Ishikawa (cell line): ENCODE measurements around the gene NOS3.

Experiments used
- CEBPB ChIP-seq: IDR thresholded peaks from 2 replicates; pipeline ENCODE4 v1.6.1; 2012
- CREB1 ChIP-seq: IDR thresholded peaks from 2 replicates; pipeline ENCODE4 v1.6.1; 2012; ENCODE audit warnings: low read depth
- EGR1 ChIP-seq: IDR thresholded peaks from 2 replicates; pipeline ENCODE4 v1.6.1; 2012
- EP300 ChIP-seq: IDR thresholded peaks from 2 replicates; pipeline ENCODE4 v1.6.1; 2012; ENCODE audit warnings: borderline replicate concordance
- FOXM1 ChIP-seq: IDR thresholded peaks from 2 replicates; pipeline ENCODE4 v1.6.1; 2012; ENCODE audit warnings: low read depth, borderline replicate concordance
- MAX ChIP-seq: IDR thresholded peaks from 2 replicates; pipeline ENCODE4 v1.6.1; 2012
- NFIC ChIP-seq: IDR thresholded peaks from 2 replicates; pipeline ENCODE4 v1.6.1; 2012
- RAD21 ChIP-seq: IDR thresholded peaks from 2 replicates; pipeline ENCODE4 v1.6.1; 2012; ENCODE audit warnings: low read depth
- REST ChIP-seq: IDR thresholded peaks from 2 replicates; pipeline ENCODE4 v1.6.1; 2012; ENCODE audit warnings: low read depth, mild to moderate bottlenecking
- TAF1 ChIP-seq: IDR thresholded peaks from 2 replicates; pipeline ENCODE4 v1.6.1; 2012; ENCODE audit warnings: low read depth, mild to moderate bottlenecking
- TCF12 ChIP-seq: IDR thresholded peaks from 2 replicates; pipeline ENCODE4 v1.6.1; 2012; ENCODE audit warnings: low read depth
- TEAD4 ChIP-seq: IDR thresholded peaks from 2 replicates; pipeline ENCODE4 v1.6.1; 2012
- USF1 ChIP-seq: IDR thresholded peaks from 2 replicates; pipeline ENCODE4 v1.6.1; 2012
- YY1 ChIP-seq: IDR thresholded peaks from 2 replicates; pipeline ENCODE4 v1.6.1; 2012; ENCODE audit warnings: low read depth
- ZBTB7A ChIP-seq: IDR thresholded peaks from 2 replicates; pipeline ENCODE4 v1.6.1; 2012; ENCODE audit warnings: low read depth

NOS3 gene

GRCh38 chr7:151014950-151015349 lies 24.1 kb downstream of the NOS3 start:
- TF ChIP-seq EGR1 (no peak), TAF1 (no peak), EP300 (no peak), NFIC (no peak), CREB1 (no peak), REST (no peak), USF1 (no peak), TCF12 (no peak), TEAD4 (no peak)

GRCh38 chr7:151015967-151016366 lies 25.1 kb downstream of the NOS3 start:
- TF ChIP-seq REST, result no peak
- TF ChIP-seq NFIC, result no peak
- no peak for TF ChIP-seq TCF12
- no peak for TF ChIP-seq USF1
- no peak for TF ChIP-seq ZBTB7A
- TF ChIP-seq RAD21, result no peak
- no peak for TF ChIP-seq CREB1
- TF ChIP-seq EGR1, result no peak
- no peak for TF ChIP-seq YY1
- no peak for TF ChIP-seq TAF1
- TF ChIP-seq CEBPB, result no peak
- no peak for TF ChIP-seq EP300
- no peak for TF ChIP-seq FOXM1
- no peak for TF ChIP-seq TEAD4
- TF ChIP-seq MAX, result no peak

- TF ChIP-seq TCF12, result no peak
- no peak for TF ChIP-seq EGR1
- no peak for TF ChIP-seq USF1
- TF ChIP-seq EP300, result no peak
- TF ChIP-seq TAF1, result no peak
- no peak for TF ChIP-seq MAX
- TF ChIP-seq CREB1, result no peak
- TF ChIP-seq TEAD4, result no peak
- no peak for TF ChIP-seq CEBPB
- no peak for TF ChIP-seq REST
These were observed 25.7 kb downstream of the NOS3 start for GRCh38 chr7:151016505-151016904.

GRCh38 chr7:151016942-151017341 lies 26.1 kb downstream of the NOS3 start:
- TF ChIP-seq USF1, result no peak
- TF ChIP-seq NFIC, result no peak
- no peak for TF ChIP-seq EP300
- TF ChIP-seq ZBTB7A, result no peak
- no peak for TF ChIP-seq TEAD4
- TF ChIP-seq TCF12, result no peak
- no peak for TF ChIP-seq CEBPB
- no peak for TF ChIP-seq REST
- TF ChIP-seq FOXM1, result no peak
- no peak for TF ChIP-seq CREB1
- no peak for TF ChIP-seq MAX
- no peak for TF ChIP-seq RAD21
- TF ChIP-seq YY1, result no peak
